Activated CD4-positive, alpha-beta memory T cell treated with anti-CD3 and anti-CD28 coated beads, Interleukin-2, amount 10 ng/mL, durations not matched to agents 7 days and 5 days (primary cell): ENCODE measurements around the gene TBC1D2. TPM values are rescaled to one million over a fixed set of nuclear protein-coding genes. Genes with fewer than 3 reads are reported as not detected.

Experiments used
- CTCF ChIA-PET: fragments of 350-600 bp; sonication (Branson Sonifier 250); formaldehyde crosslinking; loops from one replicate; lab custom pipeline; 2021; ENCODE audit warnings: antibody characterized with exemption, inconsistent platforms; lab: Charles Lee
- POLR2A ChIA-PET: fragments of 350-600 bp; sonication (Branson Sonifier 250); formaldehyde crosslinking; loops from one replicate; lab custom pipeline; 2021; ENCODE audit warnings: antibody characterized with exemption; lab: Charles Lee
- DNase-seq: peaks from one replicate; pipeline ENCODE4 v3.0.0-alpha.2; 2020
- H3K27ac Mint-ChIP-seq: one replicate; pipeline ENCODE4 v1.8.0; 2021; ENCODE audit warnings: mild to moderate bottlenecking, mixed read lengths
- H3K27me3 Mint-ChIP-seq: one replicate; pipeline ENCODE4 v1.8.0; 2021; ENCODE audit warnings: mixed read lengths
- H3K36me3 Mint-ChIP-seq: one replicate; pipeline ENCODE4 v1.8.0; 2021; ENCODE audit warnings: low read depth, mixed read lengths
- H3K4me1 Mint-ChIP-seq: one replicate; pipeline ENCODE4 v1.8.0; 2021; ENCODE audit warnings: mixed read lengths
- H3K4me3 Mint-ChIP-seq: one replicate; pipeline ENCODE4 v1.8.0; 2021; ENCODE audit warnings: mild to moderate bottlenecking, mixed read lengths
- H3K9me3 Mint-ChIP-seq: one replicate; pipeline ENCODE4 v1.8.0; 2021; ENCODE audit warnings: mixed read lengths
- total RNA-seq, 2 experiments: library from RNA; stranded (reverse); gene quantifications; one replicate each; pipeline ENCODE4 v1.2.3, GENCODE V29; 2021

Gene TBC1D2
- total RNA-seq, 2 experiments from 2014 or later = 11.0 to 11.9 TPM

- Mint-ChIP-seq H3K27ac (no peak overlapping the region), H3K27me3 (no peaks in the 10 kb centered on the region)
Observed at GRCh38 chr9:98204692-98205091, 50.8 kb downstream of the TBC1D2 start.

GRCh38 chr9:98203153-98203552 lies 52.3 kb downstream of the TBC1D2 start:
- ChIA-PET CTCF (interaction anchor here (4.1 kb wide), 1 partner anchor 53 kb away, joined by 28 read pairs; the partner anchor contains the start of gene TBC1D2), POLR2A (interaction anchor here (1.0 to 1.4 kb wide), 2 partner anchors 10 to 52 kb away, joined by 3 to 5 read pairs; partner anchors contain the start of gene TBC1D2)
- H3K36me3 Mint-ChIP-seq = peaks cover 4% of the 10 kb centered on the region
- H3K9me3 Mint-ChIP-seq = no peaks in the 10 kb centered on the region
- DNase-seq = no peak
- H3K27ac Mint-ChIP-seq = no peak overlapping the region
- H3K27me3 Mint-ChIP-seq = no peaks in the 10 kb centered on the region
- peaks cover 3% of the 10 kb centered on the region for H3K4me1 Mint-ChIP-seq
- H3K4me3 Mint-ChIP-seq = no peak overlapping the region

More at GRCh38 chr9:98204692-98205091, 50.8 kb downstream of the TBC1D2 start:
- Mint-ChIP-seq H3K9me3 (no peaks in the 10 kb centered on the region), H3K36me3 (peaks cover 6% of the 10 kb centered on the region), H3K4me1 (peaks cover 3% of the 10 kb centered on the region), H3K4me3 (no peak overlapping the region)
- POLR2A ChIA-PET = interaction anchor here (1.0 to 7.7 kb wide), 2 partner anchors 52 to 59 kb away, joined by 4 to 40 read pairs; partner anchors contain the start of gene TBC1D2
- CTCF ChIA-PET = interaction anchor here (0.7 to 4.1 kb wide), 9 partner anchors 8 to 103 kb away, joined by 3 to 28 read pairs (median 4); partner anchors contain the start of genes TBC1D2 and TRIM14
- DNase-seq = no peak

GRCh38 chr9:98202252-98202651 lies 53.2 kb downstream of the TBC1D2 start:
- peaks cover 3% of the 10 kb centered on the region for H3K4me1 Mint-ChIP-seq
- H3K27me3 Mint-ChIP-seq = no peaks in the 10 kb centered on the region
- no peaks in the 10 kb centered on the region for H3K36me3 Mint-ChIP-seq
- no peak for DNase-seq
- ChIA-PET CTCF (interaction anchor here (1.0 kb wide), 1 partner anchor 9 kb away, joined by 3 read pairs; no protein-coding TSS in a partner anchor), POLR2A (interaction anchor here (1.0 kb wide), 1 partner anchor 53 kb away, joined by 3 read pairs; the partner anchor contains the start of gene TBC1D2)
- H3K27ac Mint-ChIP-seq = no peak overlapping the region
- H3K4me3 Mint-ChIP-seq = no peak overlapping the region
- no peaks in the 10 kb centered on the region for H3K9me3 Mint-ChIP-seq

- Mint-ChIP-seq H3K4me3 (no peak overlapping the region), H3K27ac (no peak overlapping the region), H3K4me1 (peaks cover 3% of the 10 kb centered on the region), H3K36me3 (no peaks in the 10 kb centered on the region), H3K9me3 (no peaks in the 10 kb centered on the region), H3K27me3 (no peaks in the 10 kb centered on the region)
- ChIA-PET CTCF (interaction anchor here (1.0 kb wide), 1 partner anchor 8 kb away, joined by 3 read pairs; no protein-coding TSS in a partner anchor), POLR2A (no interaction called here)
- no peak for DNase-seq
Observed at GRCh38 chr9:98201749-98202148, 53.7 kb downstream of the TBC1D2 start.

- Mint-ChIP-seq H3K4me1 (peaks cover 3% of the 10 kb centered on the region), H3K4me3 (no peak overlapping the region), H3K27me3 (no peaks in the 10 kb centered on the region), H3K9me3 (no peaks in the 10 kb centered on the region), H3K27ac (no peak overlapping the region), H3K36me3 (no peaks in the 10 kb centered on the region)
- POLR2A ChIA-PET = no interaction called here
- CTCF ChIA-PET = no interaction called here
- DNase-seq = no peak
Observed at GRCh38 chr9:98201102-98201501, 54.3 kb downstream of the TBC1D2 start.

- H3K4me1 Mint-ChIP-seq = no peaks in the 10 kb centered on the region
- no peaks in the 10 kb centered on the region for H3K9me3 Mint-ChIP-seq
- DNase-seq = no peak
- no peaks in the 10 kb centered on the region for H3K27me3 Mint-ChIP-seq
- no peaks in the 10 kb centered on the region for H3K36me3 Mint-ChIP-seq
- H3K27ac Mint-ChIP-seq = no peak overlapping the region
- H3K4me3 Mint-ChIP-seq = no peak overlapping the region
- POLR2A ChIA-PET = no interaction called here
- CTCF ChIA-PET = no interaction called here
Observed at GRCh38 chr9:98199388-98200033, 55.9 kb downstream of the TBC1D2 start.

GRCh38 chr9:98195671-98196070 lies 59.8 kb downstream of the TBC1D2 start:
- Mint-ChIP-seq H3K9me3 (no peaks in the 10 kb centered on the region), H3K4me3 (no peak overlapping the region), H3K36me3 (no peaks in the 10 kb centered on the region), H3K27me3 (no peaks in the 10 kb centered on the region), H3K4me1 (peaks cover 7% of the 10 kb centered on the region), H3K27ac (no peak overlapping the region)
- ChIA-PET CTCF (interaction anchor here (0.7 kb wide), 1 partner anchor 86 kb away, joined by 3 read pairs; no protein-coding TSS in a partner anchor), POLR2A (no interaction called here)
- no peak for DNase-seq

- Mint-ChIP-seq H3K4me3 (peak overlapping the region; percentile 80), H3K9me3 (no peaks in the 10 kb centered on the region), H3K4me1 (peaks cover 11% of the 10 kb centered on the region), H3K27me3 (no peaks in the 10 kb centered on the region), H3K27ac (peak overlapping the region; percentile 18), H3K36me3 (no peaks in the 10 kb centered on the region)
- ChIA-PET CTCF (interaction anchor here (0.6 to 2.4 kb wide), 11 partner anchors 8 to 120 kb away, joined by 3 to 12 read pairs (median 4); partner anchors contain the start of gene TBC1D2), POLR2A (interaction anchor here (0.6 to 4.1 kb wide), 7 partner anchors 10 to 210 kb away, joined by 3 to 41 read pairs (median 4); partner anchors contain the start of genes ANP32B, TBC1D2 and TRIM14)
- DNase-seq = no peak
Observed at GRCh38 chr9:98193336-98193944, 62.0 kb downstream of the TBC1D2 start.

GRCh38 chr9:98192503-98193335 lies 62.7 kb downstream of the TBC1D2 start, which contains the start of gene CORO2A:
CORO2A (minus strand) TSS chr9:98192637; CDS start chr9:98157660, 34,977 bp downstream.
- peak; percentile 71 for DNase-seq
- Mint-ChIP-seq H3K9me3 (no peaks in the 10 kb centered on the region), H3K27me3 (no peaks in the 10 kb centered on the region), H3K36me3 (no peaks in the 10 kb centered on the region), H3K4me1 (peaks cover 11% of the 10 kb centered on the region), H3K27ac (peak within 1 kb of the TSS; percentile 18), H3K4me3 (peak within 1 kb of the TSS; percentile 80)
- POLR2A ChIA-PET = interaction anchor here (0.6 to 4.1 kb wide), 13 partner anchors 11 to 210 kb away, joined by 3 to 41 read pairs (median 4); partner anchors contain the start of genes ANP32B, NANS, TBC1D2 and TRIM14
- CTCF ChIA-PET = interaction anchor here (0.7 to 2.4 kb wide), 12 partner anchors 9 to 119 kb away, joined by 3 to 12 read pairs (median 4); partner anchors contain the start of gene TBC1D2

GRCh38 chr9:98191671-98192502 lies 63.6 kb downstream of the TBC1D2 start:
- no peaks in the 10 kb centered on the region for H3K36me3 Mint-ChIP-seq
- peaks cover 11% of the 10 kb centered on the region for H3K4me1 Mint-ChIP-seq
- H3K27ac Mint-ChIP-seq = no peak overlapping the region
- H3K9me3 Mint-ChIP-seq = no peaks in the 10 kb centered on the region
- peak overlapping the region; percentile 71 for H3K4me3 Mint-ChIP-seq
- no peaks in the 10 kb centered on the region for H3K27me3 Mint-ChIP-seq
- peak; percentile 32 for DNase-seq
- CTCF ChIA-PET = interaction anchor here (1.0 to 2.4 kb wide), 6 partner anchors 11 to 68 kb away, joined by 3 to 12 read pairs (median 4); partner anchors contain the start of gene TBC1D2
- POLR2A ChIA-PET = interaction anchor here (0.9 to 4.1 kb wide), 8 partner anchors 15 to 209 kb away, joined by 3 to 41 read pairs (median 4); partner anchors contain the start of genes ANP32B, NANS, TBC1D2 and TRIM14

- CTCF ChIA-PET = interaction anchor here (1.0 to 1.2 kb wide), 3 partner anchors 11 to 15 kb away, joined by 3 read pairs; no protein-coding TSS in a partner anchor
- Mint-ChIP-seq H3K27ac (no peak overlapping the region), H3K9me3 (no peaks in the 10 kb centered on the region), H3K36me3 (no peaks in the 10 kb centered on the region), H3K4me3 (peak overlapping the region; percentile 71), H3K4me1 (peaks cover 11% of the 10 kb centered on the region), H3K27me3 (no peaks in the 10 kb centered on the region)
- POLR2A ChIA-PET = interaction anchor here (1.6 to 4.1 kb wide), 3 partner anchors 65 to 80 kb away, joined by 6 to 41 read pairs (median 14); partner anchors contain the start of genes TBC1D2 and TRIM14
- DNase-seq = no peak
Observed at GRCh38 chr9:98191181-98191608, 64.3 kb downstream of the TBC1D2 start.
